GM21619 (cell line): ENCODE results near the gene S100B.
"Not testable (repeated sequence)": the region's sequence is repeated elsewhere in the genome, so short reads cannot be mapped to it uniquely, and the experiment has no call there.

Source experiments
- ATAC-seq: cut with Tn5 transposase; IDR thresholded peaks from one replicate; pipeline ENCODE4 v1.9.1; 2021; ENCODE audit not compliant: unreplicated experiment

S100B gene

DNA sequence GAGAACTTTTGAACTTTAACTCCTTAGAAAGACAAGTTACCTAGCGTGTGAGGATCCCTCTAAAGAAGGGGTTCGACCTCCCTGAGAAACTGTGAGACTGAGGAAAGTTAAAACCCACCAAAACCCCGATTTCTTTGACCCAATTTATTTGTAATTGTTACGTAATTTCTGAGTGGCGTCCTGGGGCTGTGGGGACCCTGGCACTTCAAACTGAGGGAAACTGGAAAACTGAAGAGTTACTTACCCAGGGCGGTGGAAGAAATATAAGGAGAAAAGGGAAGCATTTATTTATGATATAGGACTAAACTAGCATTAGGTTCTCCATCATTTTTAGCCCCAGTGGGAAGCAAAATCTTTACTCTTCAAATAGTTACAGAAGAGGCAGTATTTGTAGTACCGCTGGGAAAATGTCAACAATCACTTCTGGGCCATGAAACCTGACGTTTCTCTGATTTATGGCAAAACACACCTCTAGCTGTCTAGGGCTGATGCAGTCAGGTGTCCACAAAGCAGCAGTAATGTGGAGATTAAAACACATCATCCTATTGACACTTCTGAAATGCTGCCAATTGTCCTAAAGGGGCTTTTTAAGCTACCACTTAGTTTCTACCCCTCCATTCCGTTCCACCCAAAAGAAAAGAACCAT lies 430 bp downstream of the S100B start:
- ATAC-seq = no peak

DNA sequence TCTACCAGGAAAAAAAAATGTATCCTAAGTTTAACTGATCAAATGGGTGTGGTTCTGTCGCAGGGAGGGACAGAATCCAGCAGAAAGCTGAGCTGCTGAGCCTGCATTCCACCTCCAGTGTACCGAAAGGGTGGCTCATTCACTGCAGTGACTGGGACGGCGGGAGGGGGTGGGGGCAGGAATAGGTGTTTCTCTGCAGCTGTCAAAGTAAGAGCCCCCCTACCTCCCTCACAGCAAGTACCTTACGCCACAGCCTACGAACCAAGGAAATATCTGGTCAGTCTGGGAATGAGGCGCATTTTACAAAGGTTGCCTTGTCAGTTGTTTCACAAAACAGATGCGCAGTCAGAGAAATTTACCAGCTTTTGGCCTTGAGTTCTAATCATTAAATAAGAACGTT lies 1.7 kb downstream of the S100B start:
- no peak for ATAC-seq

DNA sequence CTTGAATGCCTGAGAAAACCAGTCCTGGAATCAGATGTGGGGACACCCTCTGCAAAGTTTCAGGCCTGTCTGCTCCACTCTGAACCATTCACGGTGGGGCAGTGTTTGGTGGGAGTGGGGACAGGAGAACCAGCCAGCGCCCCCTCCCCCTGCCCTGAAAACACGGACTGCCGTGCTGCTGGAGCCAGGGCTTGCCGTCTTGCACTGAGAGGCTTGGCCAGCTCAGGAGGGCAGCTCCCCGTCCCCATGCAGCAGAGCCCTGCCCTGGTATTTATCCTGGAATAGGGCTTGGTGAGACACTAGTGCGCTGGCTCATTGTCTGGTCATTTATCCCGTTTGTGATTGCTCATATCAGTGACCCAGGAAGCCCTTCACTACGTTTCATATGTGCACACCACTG lies 3.9 kb downstream of the S100B start:
- no peak for ATAC-seq

- ATAC-seq = no peak
Observed at GRCh38 chr21:46600305-46600704, 4.6 kb downstream of the S100B start.

DNA sequence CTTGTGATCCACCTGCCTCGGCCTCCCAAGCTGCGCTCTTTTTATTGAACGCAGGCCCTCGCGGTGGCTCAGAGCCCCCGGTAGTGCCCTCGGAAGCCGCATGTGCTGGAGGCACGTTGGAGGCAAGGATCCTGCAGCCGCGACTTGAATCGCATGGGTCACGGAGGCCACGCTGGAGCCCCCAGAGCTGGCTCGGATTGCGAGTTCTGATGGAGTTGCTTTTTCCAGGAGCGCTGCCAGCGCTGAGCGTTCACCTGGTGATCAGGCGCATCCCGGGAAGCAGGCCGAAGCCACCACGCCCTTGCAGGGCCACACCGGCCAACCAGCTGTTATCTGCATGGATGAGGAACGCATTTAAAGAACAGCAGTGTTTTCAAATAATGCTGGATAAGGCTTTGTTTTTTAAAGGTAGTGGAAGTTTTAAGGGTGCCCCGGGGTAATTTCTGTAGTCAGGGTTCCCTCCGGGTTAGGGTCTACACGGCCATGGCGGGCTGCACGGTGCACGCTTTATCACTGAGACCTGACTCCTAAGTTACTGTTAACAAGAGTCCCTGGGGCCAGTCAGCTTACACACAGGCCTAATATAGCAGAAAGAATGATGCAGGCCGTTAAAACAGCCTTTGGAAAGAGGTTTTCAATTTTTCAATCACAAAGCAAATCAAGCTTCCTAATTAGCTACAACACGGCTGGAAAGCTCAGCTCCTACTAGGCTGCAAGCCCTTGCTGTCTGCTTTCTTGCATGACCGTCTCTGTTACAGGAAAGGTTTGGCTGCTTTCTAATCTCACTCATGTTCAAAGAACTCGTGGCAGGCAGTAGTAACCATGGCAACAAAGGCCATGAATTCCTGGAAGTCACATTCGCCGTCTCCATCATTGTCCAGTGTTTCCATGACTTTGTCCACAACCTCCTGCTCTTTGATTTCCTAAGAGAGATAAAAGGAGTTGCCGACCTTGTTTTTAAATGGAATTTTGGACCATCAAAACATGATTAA lies 6.0 kb downstream of the S100B start:
- ATAC-seq = no peak

GRCh38 chr21:46597896-46598343 lies 7.0 kb downstream of the S100B start:
- no peak for ATAC-seq

DNA sequence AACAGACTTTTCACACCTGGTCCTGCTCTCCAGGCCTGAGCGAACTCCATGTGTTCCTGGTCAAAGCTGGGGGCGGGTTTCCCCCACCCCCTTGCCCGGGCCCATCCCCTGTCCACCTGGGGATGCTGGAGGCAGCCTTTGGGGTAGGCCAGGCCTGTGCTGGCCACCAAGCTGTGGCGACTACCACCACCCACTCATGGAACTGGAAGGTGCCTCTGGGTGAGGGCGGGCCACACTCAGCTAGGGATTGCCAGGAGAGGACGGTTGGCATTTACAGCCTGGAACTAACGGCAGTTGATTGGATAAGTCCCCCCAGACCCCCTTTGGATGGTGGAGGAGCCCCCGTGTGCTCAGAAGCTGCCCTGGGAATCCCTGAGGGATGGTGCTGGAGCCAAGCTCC lies 7.9 kb downstream of the S100B start:
- ATAC-seq = no peak

- no peak for ATAC-seq
Observed at GRCh38 chr21:46596201-46596600, 8.7 kb downstream of the S100B start.

DNA sequence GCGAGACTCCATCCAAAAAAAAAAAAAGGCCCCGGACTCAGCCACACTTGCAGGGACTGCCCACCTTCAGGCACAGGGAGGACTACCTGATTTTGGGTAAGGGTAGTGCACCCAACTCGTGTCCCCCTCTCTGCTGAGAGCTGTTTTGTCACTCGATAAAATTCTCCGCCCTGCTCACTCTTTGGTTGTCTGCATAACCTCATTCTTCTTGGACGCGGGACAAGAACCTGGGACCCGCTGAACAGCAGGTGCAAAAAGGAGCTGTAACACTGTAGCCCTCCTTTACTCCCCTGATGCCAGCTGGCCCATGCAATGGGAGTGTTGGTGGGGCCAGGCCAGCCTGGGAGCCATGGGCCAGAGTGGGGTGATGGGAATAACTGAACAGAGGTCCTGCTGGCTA lies 10.6 kb downstream of the S100B start:
- ATAC-seq = no peak

DNA sequence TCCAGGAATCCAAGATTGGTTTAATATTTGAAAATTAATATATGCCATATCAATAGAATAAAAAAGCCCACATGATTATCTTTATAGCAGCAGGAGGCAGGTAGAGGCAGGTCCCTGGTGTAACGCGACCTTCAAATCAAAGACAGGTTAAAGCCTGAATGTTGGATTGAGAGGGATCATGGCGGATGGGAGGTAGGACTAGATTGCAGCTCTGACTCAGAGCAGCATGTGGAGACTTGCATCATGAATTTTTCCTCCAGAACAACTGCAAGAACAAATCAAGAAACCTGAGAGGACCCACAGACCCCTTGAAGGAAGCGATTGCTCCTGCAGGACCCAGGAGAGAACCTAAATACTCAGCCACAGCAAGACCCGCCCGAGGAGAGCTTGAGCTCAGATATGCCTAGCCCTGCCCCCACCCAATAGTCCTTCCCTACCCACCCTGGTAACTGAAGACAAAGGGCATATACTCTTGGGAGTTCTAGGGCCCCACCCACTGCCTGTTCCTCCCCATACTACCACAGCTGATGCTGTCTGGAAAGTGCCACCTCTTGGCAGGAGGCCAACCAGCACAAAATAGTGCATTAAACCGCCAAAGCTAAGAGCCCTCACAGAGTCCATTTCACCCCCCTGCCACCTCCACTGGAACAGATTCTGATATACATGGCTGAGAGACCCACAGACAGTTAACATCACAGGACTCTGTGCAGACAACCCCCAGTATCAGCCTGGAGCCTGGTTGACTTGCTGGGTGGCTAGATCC lies 19.5 kb downstream of the S100B start:
- no peak for ATAC-seq

GRCh38 chr21:46581780-46582307 lies 23.0 kb downstream of the S100B start:
- ATAC-seq = no peak

- ATAC-seq = not testable (repeated sequence)
Observed at GRCh38 chr21:46579394-46579793, 25.5 kb downstream of the S100B start.

GRCh38 chr21:46577786-46578185 lies 27.1 kb downstream of the S100B start:
- ATAC-seq = not testable (repeated sequence)

GRCh38 chr21:46572850-46573249 lies 32.0 kb downstream of the S100B start:
- ATAC-seq = no peak

GRCh38 chr21:46570631-46571030 lies 34.3 kb downstream of the S100B start:
- ATAC-seq = no peak

- no peak for ATAC-seq
Observed at GRCh38 chr21:46570119-46570518, 34.8 kb downstream of the S100B start.

DNA sequence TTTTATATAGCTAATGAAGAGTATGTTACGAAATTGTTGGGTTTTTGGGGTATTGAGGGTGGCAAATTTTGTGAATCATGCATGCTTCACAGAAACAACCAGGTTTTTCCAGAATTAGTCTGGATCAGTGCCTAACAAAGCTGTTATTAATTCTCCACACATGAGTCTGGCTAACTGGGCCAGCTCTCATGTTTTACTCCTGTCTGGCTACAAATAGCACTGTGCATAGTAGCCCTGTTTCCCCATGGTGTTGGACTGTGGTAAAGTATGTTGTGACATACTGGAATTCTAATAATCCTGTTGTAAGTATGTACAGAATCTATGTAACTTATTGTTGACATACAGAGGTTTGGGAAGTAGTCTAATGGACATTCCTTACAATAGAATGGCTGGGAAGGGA lies 35.8 kb downstream of the S100B start:
- no peak for ATAC-seq

DNA sequence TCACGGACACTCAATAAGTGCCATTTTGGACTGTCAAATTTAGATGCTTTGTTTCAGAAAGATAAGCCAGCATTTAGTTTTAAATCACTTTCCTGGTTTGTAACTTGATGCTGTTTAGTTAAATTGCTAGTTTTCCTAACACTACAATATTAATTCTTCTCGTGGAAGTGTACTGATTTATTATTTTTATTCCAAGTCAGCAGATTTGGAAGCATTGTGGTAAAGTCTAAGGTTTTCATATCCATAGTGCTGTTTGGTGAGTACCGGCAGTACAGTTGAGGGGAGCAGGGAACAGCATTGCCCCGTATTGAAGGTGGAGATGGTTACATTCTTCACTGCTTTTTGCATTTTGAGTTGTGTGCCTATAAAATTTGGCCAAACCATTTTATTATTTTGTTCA lies 36.3 kb downstream of the S100B start:
- no peak for ATAC-seq

DNA sequence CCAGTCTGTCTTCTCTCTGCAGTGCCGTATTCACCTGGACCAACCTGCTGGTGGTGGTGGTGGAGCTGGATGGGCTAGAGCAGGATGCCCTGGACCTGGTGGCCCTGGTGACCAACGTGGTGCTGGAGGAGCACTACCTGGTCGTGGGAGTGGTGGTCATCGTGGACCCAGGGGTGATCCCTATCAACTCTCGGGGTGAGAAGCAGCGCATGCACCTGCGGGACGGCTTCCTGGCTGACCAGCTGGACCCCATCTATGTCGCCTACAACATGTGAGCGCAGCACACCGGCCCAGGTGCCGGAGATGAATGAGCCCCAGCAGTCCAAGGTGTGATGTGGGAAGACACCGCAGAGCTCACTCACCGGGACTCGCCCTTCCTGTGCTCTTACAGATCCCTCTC lies 37.5 kb downstream of the S100B start:
- no peak for ATAC-seq

- ATAC-seq = no peak
Observed at GRCh38 chr21:46564391-46564790, 40.5 kb downstream of the S100B start.

- no peak for ATAC-seq
Observed at GRCh38 chr21:46562964-46563607, 41.8 kb downstream of the S100B start.
